Measurements from ENCODE around the gene FANCB.

- TF ChIP-seq CTCF (IDR thresholded peaks at IDR 0.05) (no peak), POLR2A (IDR thresholded peaks at IDR 0.05) (no peak), POLR2AphosphoS5 (IDR thresholded peaks at IDR 0.05; ENCODE audit: insufficient read depth in 1 of 2, low read depth in 1 of 2) (no peak)
These were observed 74.0 kb downstream of the FANCB start for GRCh38 chrX:14798805-14799397.

All from vagina (tissue), 2 donors.